ENCODE data around the gene ROCK2. TPM values are rescaled to one million over a fixed set of nuclear protein-coding genes. Genes with fewer than 3 reads are reported as not detected.
A peak's percentile ranks its signal among the peaks of the same experiment; 100 is the strongest.

Gene ROCK2
- polyA plus RNA-seq, 3 donors: 2.8 to 10.2 (median 4.3) TPM

- H3K36me3 Mint-ChIP-seq: peaks cover 19 to 21% of the 10 kb centered on the region in 2 donors
- DNase-seq: no peak
- intact Hi-C loops (cut with micrococcal nuclease): no loop called here
- no peak overlapping the region for H3K4me3 Mint-ChIP-seq
- H3K9me3 ChIP-seq (replicated peaks in 1 of 2; ENCODE audit: control insufficient read depth in 1 of 2, insufficient read depth in 1 of 2, low read length in 2 of 2): no peaks in the 10 kb centered on the region
- no peak for TF ChIP-seq CTCF (IDR thresholded peaks at IDR 0.05)
- H3K4me1 ChIP-seq (ENCODE audit: control insufficient read depth in 1 of 2, insufficient read depth in 2 of 2, low read length in 2 of 2): no peaks in the 10 kb centered on the region
- H3K4me2 ChIP-seq (replicated peaks; ENCODE audit: extremely low read depth, low read length, poor library complexity, severe bottlenecking): no peak overlapping the region
- H3K36me3 ChIP-seq (replicated peaks in 1 of 2; ENCODE audit: control insufficient read depth in 1 of 2, insufficient read depth in 2 of 2, low read length in 2 of 2): peaks cover 0 to 19% of the 10 kb centered on the region in 2 donors
- H3K27me3 ChIP-seq (ENCODE audit: control insufficient read depth in 2 of 2, insufficient read depth in 2 of 2, low read length in 2 of 2): no peaks in the 10 kb centered on the region
- H2AFZ ChIP-seq (ENCODE audit: insufficient read depth, low read depth, low read length, poor library complexity, severe bottlenecking): no peak overlapping the region
- peaks cover 10% of the 10 kb centered on the region for H3K79me2 ChIP-seq (ENCODE audit: insufficient read depth, low read length)
- H3K9me3 Mint-ChIP-seq: peaks cover 0 to 5% (median 2%) of the 10 kb centered on the region in 7 donors
- no peaks in the 10 kb centered on the region for H4K20me1 ChIP-seq (ENCODE audit: insufficient read depth, low read length)
- H3K9ac ChIP-seq (ENCODE audit: insufficient read depth, low read length, poor library complexity, severe bottlenecking): no peak overlapping the region
- H3K27ac ChIP-seq (ENCODE audit: low read depth in 1 of 2, low read length in 2 of 2): no peak overlapping the region
- 99% methylated on average over 16 of the region's 16 CpGs for WGBS (ENCODE audit: insufficient coverage)
- H3K4me1 Mint-ChIP-seq: no peaks in the 10 kb centered on the region
- H3K27ac Mint-ChIP-seq: no peak overlapping the region
- no peak overlapping the region for H3K4me3 ChIP-seq (replicated peaks in 1 of 3; ENCODE audit: low read depth in 2 of 3, low read length in 3 of 3)
- H3K27me3 Mint-ChIP-seq (ENCODE audit: low read depth in 3 of 3): peaks cover 0 to 3% (median 2%) of the 10 kb centered on the region in 3 donors
These were observed 87.4 kb downstream of the ROCK2 start for GRCh38 chr2:11257078-11257477.

GRCh38 chr2:11256166-11256565 is 88.3 kb downstream of the ROCK2 start:
- no peak for DNase-seq
- Mint-ChIP-seq H3K36me3 (peaks cover 19 to 21% of the 10 kb centered on the region in 2 donors), H3K9me3 (peaks cover 0 to 5% (median 2%) of the 10 kb centered on the region in 7 donors), H3K27me3 (ENCODE audit: low read depth in 3 of 3) (peaks cover 0 to 3% (median 0%) of the 10 kb centered on the region in 3 donors), H3K4me1 (peaks cover 4% of the 10 kb centered on the region), H3K4me3 (peak overlapping the region in 1 of 2 donors; percentile 4), H3K27ac (no peak overlapping the region)
- TF ChIP-seq CTCF (IDR thresholded peaks at IDR 0.05): no peak
- peaks cover 0 to 17% of the 10 kb centered on the region in 2 donors for H3K36me3 ChIP-seq (replicated peaks in 1 of 2; ENCODE audit: control insufficient read depth in 1 of 2, insufficient read depth in 2 of 2, low read length in 2 of 2)
- intact Hi-C loops (cut with micrococcal nuclease): no loop called here
- H3K27ac ChIP-seq (ENCODE audit: low read depth in 1 of 2, low read length in 2 of 2): no peak overlapping the region
- no peak overlapping the region for H3K9ac ChIP-seq (ENCODE audit: insufficient read depth, low read length, poor library complexity, severe bottlenecking)
- H4K20me1 ChIP-seq (ENCODE audit: insufficient read depth, low read length): peaks cover 3% of the 10 kb centered on the region
- H3K4me3 ChIP-seq (replicated peaks in 1 of 3; ENCODE audit: low read depth in 2 of 3, low read length in 3 of 3): no peak overlapping the region
- peaks cover 5% of the 10 kb centered on the region for H3K79me2 ChIP-seq (ENCODE audit: insufficient read depth, low read length)
- H3K9me3 ChIP-seq (replicated peaks in 1 of 2; ENCODE audit: control insufficient read depth in 1 of 2, insufficient read depth in 1 of 2, low read length in 2 of 2): no peaks in the 10 kb centered on the region
- no peaks in the 10 kb centered on the region for H3K4me1 ChIP-seq (ENCODE audit: control insufficient read depth in 1 of 2, insufficient read depth in 2 of 2, low read length in 2 of 2)
- H3K27me3 ChIP-seq (ENCODE audit: control insufficient read depth in 2 of 2, insufficient read depth in 2 of 2, low read length in 2 of 2): no peaks in the 10 kb centered on the region
- 100% methylated on average over 2 of the region's 7 CpGs for WGBS (ENCODE audit: insufficient coverage)
- no peak overlapping the region for H2AFZ ChIP-seq (ENCODE audit: insufficient read depth, low read depth, low read length, poor library complexity, severe bottlenecking)
- H3K4me2 ChIP-seq (replicated peaks; ENCODE audit: extremely low read depth, low read length, poor library complexity, severe bottlenecking): no peak overlapping the region
